Measurements from ENCODE around the gene ITGA11. TPM values are rescaled to one million over a fixed set of nuclear protein-coding genes. Genes with fewer than 3 reads are reported as not detected.

The ITGA11 gene
- polyA plus RNA-seq, 1 of the 3 experiments (the other 2 are of a cell fraction): 0.49 TPM

DNA sequence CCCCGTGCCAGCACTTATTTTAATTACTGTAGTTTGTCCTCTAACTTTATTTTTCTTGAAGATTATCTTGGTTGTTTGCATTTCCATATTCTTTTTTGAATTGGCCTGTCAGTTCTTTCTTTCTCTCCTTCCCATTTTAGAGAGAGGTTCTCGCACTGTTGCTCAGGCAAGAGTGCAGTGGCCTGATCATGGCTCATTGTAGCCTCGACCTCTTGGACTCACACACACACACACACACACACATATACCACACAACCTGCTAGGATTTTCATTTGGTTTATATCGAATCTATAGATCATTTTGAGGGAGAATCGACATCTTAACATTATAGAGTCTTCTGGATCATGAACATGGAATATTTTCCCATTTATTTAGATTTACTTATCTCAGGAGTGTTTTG lies 145.7 kb downstream of the ITGA11 start (continued):
- TF ChIP-seq CHD2 (IDR thresholded peaks at IDR 0.05; ENCODE audit: low read length, partially characterized antibody): no peak

DNA sequence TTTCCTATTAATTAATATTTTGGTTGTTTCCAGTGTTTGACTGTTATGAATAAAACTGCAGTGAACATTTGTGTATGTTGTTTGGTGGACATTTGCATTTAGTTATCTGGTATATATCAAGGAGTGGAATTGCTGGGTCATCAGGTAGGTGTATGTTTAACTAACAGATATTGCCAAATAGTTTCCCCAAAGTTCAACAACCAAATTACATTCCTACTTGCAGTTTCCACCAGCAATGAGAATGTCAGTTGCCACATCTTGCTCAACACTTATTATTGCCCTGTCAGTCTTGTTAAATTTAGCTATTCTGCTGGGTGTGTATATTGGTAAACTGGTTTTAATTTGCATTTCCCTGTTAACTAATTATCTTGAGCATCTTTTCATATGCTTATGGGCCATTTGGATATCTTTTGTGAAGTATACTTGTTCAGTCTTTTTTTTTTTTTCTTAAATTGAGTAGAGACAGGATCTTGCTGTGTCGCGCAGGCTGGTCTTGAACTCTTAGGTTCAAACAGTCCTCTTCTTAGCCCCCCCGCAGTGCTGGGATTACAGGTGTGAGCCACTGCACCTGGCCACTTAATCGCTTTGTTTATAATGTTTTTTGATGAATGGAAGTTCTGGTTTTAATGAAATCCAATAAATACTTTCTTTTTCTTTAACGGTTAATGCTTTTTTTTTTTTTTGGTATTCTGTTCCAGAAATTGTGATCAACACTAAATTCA lies 146.5 kb downstream of the ITGA11 start:
- H4K20me1 ChIP-seq (ENCODE audit: insufficient read depth): peaks cover 96% of the 10 kb centered on the region
- ChIA-PET CTCF (interaction anchor here (1.1 kb wide), 1 partner anchor 21 kb away, joined by 7 read pairs; no protein-coding TSS in a partner anchor), POLR2A (no interaction called here)
- H2AFZ ChIP-seq (ENCODE audit: low read depth): no peak overlapping the region
- H3K4me2 ChIP-seq: no peak overlapping the region
- H3K4me3 ChIP-seq (ENCODE audit: low read depth in 2 of 2, low read length in 1 of 2): no peak overlapping the region
- peaks cover 100% of the 10 kb centered on the region for H3K79me2 ChIP-seq (ENCODE audit: insufficient read depth)
- peaks cover 6 to 16% of the 10 kb centered on the region in 2 experiments; a peak in 3 of 4 replicates for H3K4me1 ChIP-seq (ENCODE audit: control insufficient read depth in 1 of 2, insufficient read depth in 2 of 2, low read depth in 1 of 2, low read length in 1 of 2)
- H3F3A ChIP-seq (replicated peaks; ENCODE audit: insufficient read depth): no peaks in the 10 kb centered on the region
- TF ChIP-seq RFX5 (IDR thresholded peaks at IDR 0.05; ENCODE audit: low read length) (no peak), EZH2phosphoT487 (IDR thresholded peaks at IDR 0.05; ENCODE audit: borderline replicate concordance, low read depth) (no peak), TEAD4 (IDR thresholded peaks at IDR 0.05; ENCODE audit: borderline replicate concordance, insufficient read depth) (no peak), MXI1 (IDR thresholded peaks at IDR 0.05; ENCODE audit: low read depth, low read length) (no peak), FOSL2 (IDR thresholded peaks at IDR 0.05; ENCODE audit: borderline replicate concordance, low read depth) (no peak), ZBTB33 (IDR thresholded peaks at IDR 0.05; ENCODE audit: borderline replicate concordance, low read depth) (no peak), YY1 (IDR thresholded peaks at IDR 0.05; ENCODE audit: low read depth) (no peak), NFIC (IDR thresholded peaks at IDR 0.05; ENCODE audit: borderline replicate concordance) (no peak), SIN3A (IDR thresholded peaks at IDR 0.05; ENCODE audit: borderline replicate concordance, low read depth, low read length) (no peak), TAF1 (IDR thresholded peaks at IDR 0.05; ENCODE audit: borderline replicate concordance, low read depth, low read length) (no peak), TCF12 (IDR thresholded peaks at IDR 0.05) (no peak)
- TF ChIP-seq, protein P1, sequence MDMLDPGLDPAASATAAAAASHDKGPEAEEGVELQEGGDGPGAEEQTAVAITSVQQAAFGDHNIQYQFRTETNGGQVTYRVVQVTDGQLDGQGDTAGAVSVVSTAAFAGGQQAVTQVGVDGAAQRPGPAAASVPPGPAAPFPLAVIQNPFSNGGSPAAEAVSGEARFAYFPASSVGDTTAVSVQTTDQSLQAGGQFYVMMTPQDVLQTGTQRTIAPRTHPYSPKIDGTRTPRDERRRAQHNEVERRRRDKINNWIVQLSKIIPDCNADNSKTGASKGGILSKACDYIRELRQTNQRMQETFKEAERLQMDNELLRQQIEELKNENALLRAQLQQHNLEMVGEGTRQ (IDR thresholded peaks at IDR 0.05; ENCODE audit: borderline replicate concordance, low read depth, low read length): no peak
- TF ChIP-seq, protein P2, sequence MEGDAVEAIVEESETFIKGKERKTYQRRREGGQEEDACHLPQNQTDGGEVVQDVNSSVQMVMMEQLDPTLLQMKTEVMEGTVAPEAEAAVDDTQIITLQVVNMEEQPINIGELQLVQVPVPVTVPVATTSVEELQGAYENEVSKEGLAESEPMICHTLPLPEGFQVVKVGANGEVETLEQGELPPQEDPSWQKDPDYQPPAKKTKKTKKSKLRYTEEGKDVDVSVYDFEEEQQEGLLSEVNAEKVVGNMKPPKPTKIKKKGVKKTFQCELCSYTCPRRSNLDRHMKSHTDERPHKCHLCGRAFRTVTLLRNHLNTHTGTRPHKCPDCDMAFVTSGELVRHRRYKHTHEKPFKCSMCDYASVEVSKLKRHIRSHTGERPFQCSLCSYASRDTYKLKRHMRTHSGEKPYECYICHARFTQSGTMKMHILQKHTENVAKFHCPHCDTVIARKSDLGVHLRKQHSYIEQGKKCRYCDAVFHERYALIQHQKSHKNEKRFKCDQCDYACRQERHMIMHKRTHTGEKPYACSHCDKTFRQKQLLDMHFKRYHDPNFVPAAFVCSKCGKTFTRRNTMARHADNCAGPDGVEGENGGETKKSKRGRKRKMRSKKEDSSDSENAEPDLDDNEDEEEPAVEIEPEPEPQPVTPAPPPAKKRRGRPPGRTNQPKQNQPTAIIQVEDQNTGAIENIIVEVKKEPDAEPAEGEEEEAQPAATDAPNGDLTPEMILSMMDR (IDR thresholded peaks at IDR 0.05): no peak
- H3K27me3 ChIP-seq (ENCODE audit: insufficient read depth): no peaks in the 10 kb centered on the region
- H3K27ac ChIP-seq (ENCODE audit: low read depth in 2 of 2, low read length in 1 of 2): no peak overlapping the region
- DNase-seq: no peak
- peaks cover 19 to 33% of the 10 kb centered on the region in 2 experiments for H3K36me3 ChIP-seq (replicated peaks in 1 of 2; ENCODE audit: control insufficient read depth in 1 of 2, insufficient read depth in 2 of 2, low read length in 1 of 2)
- whole genome bisulfite sequencing (ENCODE audit: low lambda C conversion rate): 98% methylated on average over 5 of the region's 5 CpGs
- no peaks in the 10 kb centered on the region for H3K9me3 ChIP-seq
- no peaks in the 10 kb centered on the region for H3K9me2 ChIP-seq
- H3K9ac ChIP-seq: no peak overlapping the region

All from SK-N-SH (cell line).